ENCODE measurements around the gene FGB.

GRCh38 chr4:154585369-154586018 lies 22.7 kb downstream of the FGB start:
- TF ChIP-seq POLR2AphosphoS5 (IDR thresholded peaks at IDR 0.05; ENCODE audit: low read depth, low read length) (no peak), POLR2A (IDR thresholded peaks at IDR 0.05; ENCODE audit: low read depth, low read length) (no peak)
